KMS-11 (cell line): Measurements from ENCODE around the gene EDN2.

ENCODE experiments used
- H2AFZ ChIP-seq: fragments of 200-600 bp; sonication (generic); 2 replicates; pipeline ENCODE4 v1.6.1; 2016; ENCODE audit warnings: antibody characterized with exemption, mixed run types, low read depth
- H3K27ac ChIP-seq: fragments of 200-600 bp; sonication (generic); 2 replicates; pipeline ENCODE4 v1.6.1; 2016; ENCODE audit warnings: mild to moderate bottlenecking, mixed run types
- H3K27me3 ChIP-seq: fragments of 200-600 bp; sonication (generic); 2 replicates; pipeline ENCODE4 v1.6.1; 2017; ENCODE audit warnings: mild to moderate bottlenecking, low read depth, mixed run types, moderate library complexity; ENCODE audit not compliant: insufficient read depth
- H3K36me3 ChIP-seq: fragments of 200-600 bp; sonication (generic); 2 replicates; pipeline ENCODE4 v1.6.1; 2017; ENCODE audit warnings: mild to moderate bottlenecking, mixed run types; ENCODE audit not compliant: insufficient read depth
- H3K4me1 ChIP-seq: fragments of 200-600 bp; sonication (generic); 2 replicates; pipeline ENCODE4 v1.6.1; 2016; ENCODE audit warnings: mild to moderate bottlenecking, low read depth, mixed run types; ENCODE audit not compliant: poor library complexity, severe bottlenecking
- H3K4me2 ChIP-seq: fragments of 200-600 bp; sonication (generic); 2 replicates; pipeline ENCODE4 v1.7.0; 2016; ENCODE audit warnings: mild to moderate bottlenecking, mixed run types
- H3K4me3 ChIP-seq: fragments of 200-600 bp; sonication (generic); IDR thresholded peaks from 2 replicates; pipeline ENCODE4 v1.6.1; 2017; ENCODE audit warnings: low read depth, low read length, mixed read lengths; ENCODE audit not compliant: insufficient read depth
- H3K79me2 ChIP-seq: fragments of 200-600 bp; sonication (generic); 2 replicates; pipeline ENCODE4 v1.6.1; 2016; ENCODE audit warnings: low read depth, mixed run types; ENCODE audit not compliant: insufficient read depth
- H3K9ac ChIP-seq: fragments of 200-600 bp; sonication (generic); 2 replicates; pipeline ENCODE4 v1.6.1; 2016; ENCODE audit warnings: mild to moderate bottlenecking, mixed run types
- H4K20me1 ChIP-seq: fragments of 200-600 bp; sonication (generic); 2 replicates; pipeline ENCODE4 v1.6.1; 2016; ENCODE audit warnings: mild to moderate bottlenecking, mixed run types; ENCODE audit not compliant: insufficient read depth
- TF ChIP-seq, protein P1 (sequence below): fragments of 200-600 bp; sonication (generic); conservative IDR thresholded peaks from 2 replicates; pipeline ENCODE4 v1.6.1; 2017; ENCODE audit warnings: low read depth, mild to moderate bottlenecking, antibody characterized with exemption, low read length, moderate library complexity, mixed read lengths

EDN2 gene

DNA sequence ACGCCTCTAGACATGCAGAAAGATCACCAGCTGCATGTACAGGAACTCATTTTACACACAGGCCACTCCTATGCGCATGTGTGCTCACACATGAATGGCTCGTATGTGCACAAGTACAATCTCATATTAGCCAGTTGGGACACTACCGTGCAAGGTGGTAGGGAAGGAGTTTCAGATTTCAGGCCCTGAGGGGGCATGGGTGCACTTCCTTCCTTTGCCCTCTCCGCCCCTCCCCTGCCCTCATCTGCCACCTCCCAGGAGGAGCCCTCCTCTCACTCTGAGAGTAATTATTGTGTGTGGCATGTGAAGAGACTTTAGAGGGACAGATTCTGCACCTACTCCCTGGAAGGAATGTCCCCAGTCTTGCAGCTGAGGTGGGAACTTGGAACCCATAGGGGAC, 14.8 kb downstream of the EDN2 start:
- no peaks in the 10 kb centered on the region for H3K79me2 ChIP-seq
- no peak overlapping the region for H3K27ac ChIP-seq
- H3K27me3 ChIP-seq = no peaks in the 10 kb centered on the region
- TF ChIP-seq, protein P1, sequence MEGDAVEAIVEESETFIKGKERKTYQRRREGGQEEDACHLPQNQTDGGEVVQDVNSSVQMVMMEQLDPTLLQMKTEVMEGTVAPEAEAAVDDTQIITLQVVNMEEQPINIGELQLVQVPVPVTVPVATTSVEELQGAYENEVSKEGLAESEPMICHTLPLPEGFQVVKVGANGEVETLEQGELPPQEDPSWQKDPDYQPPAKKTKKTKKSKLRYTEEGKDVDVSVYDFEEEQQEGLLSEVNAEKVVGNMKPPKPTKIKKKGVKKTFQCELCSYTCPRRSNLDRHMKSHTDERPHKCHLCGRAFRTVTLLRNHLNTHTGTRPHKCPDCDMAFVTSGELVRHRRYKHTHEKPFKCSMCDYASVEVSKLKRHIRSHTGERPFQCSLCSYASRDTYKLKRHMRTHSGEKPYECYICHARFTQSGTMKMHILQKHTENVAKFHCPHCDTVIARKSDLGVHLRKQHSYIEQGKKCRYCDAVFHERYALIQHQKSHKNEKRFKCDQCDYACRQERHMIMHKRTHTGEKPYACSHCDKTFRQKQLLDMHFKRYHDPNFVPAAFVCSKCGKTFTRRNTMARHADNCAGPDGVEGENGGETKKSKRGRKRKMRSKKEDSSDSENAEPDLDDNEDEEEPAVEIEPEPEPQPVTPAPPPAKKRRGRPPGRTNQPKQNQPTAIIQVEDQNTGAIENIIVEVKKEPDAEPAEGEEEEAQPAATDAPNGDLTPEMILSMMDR = no peak
- no peak overlapping the region for H2AFZ ChIP-seq
- H3K4me1 ChIP-seq = no peaks in the 10 kb centered on the region
- no peaks in the 10 kb centered on the region for H4K20me1 ChIP-seq
- no peak overlapping the region for H3K4me3 ChIP-seq
- H3K4me2 ChIP-seq = no peak overlapping the region
- no peak overlapping the region for H3K9ac ChIP-seq
- no peaks in the 10 kb centered on the region for H3K36me3 ChIP-seq

- no peak overlapping the region for H3K4me3 ChIP-seq
- H3K27ac ChIP-seq = no peak overlapping the region
- H4K20me1 ChIP-seq = no peaks in the 10 kb centered on the region
- no peak overlapping the region for H3K4me2 ChIP-seq
- no peaks in the 10 kb centered on the region for H3K79me2 ChIP-seq
- no peaks in the 10 kb centered on the region for H3K27me3 ChIP-seq
- H3K4me1 ChIP-seq = no peaks in the 10 kb centered on the region
- TF ChIP-seq, protein P1 = no peak
- no peak overlapping the region for H3K9ac ChIP-seq
- H2AFZ ChIP-seq = no peak overlapping the region
- H3K36me3 ChIP-seq = no peaks in the 10 kb centered on the region
Observed at GRCh38 chr1:41468122-41468762, 16.2 kb downstream of the EDN2 start.

DNA sequence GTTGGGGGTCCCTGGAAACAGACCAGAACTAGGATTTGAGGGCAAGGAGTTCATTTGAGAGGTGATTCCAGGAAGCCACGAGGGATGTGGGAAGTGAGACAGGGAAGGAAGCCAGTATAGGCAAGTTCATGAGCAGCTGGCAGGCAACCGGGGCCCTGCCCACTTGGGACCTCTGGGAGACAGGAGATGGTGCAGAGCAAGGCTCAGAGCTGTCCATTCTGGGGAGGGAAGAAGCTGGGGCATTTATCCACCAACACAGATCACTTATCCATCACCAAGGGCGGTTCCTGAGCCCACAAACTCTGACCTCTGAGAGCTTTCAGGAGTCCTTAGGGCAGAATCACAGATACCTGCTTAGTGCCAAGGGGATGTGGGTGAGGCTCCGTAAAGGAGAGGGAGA, 16.8 kb downstream of the EDN2 start:
- Histone ChIP-seq H3K9ac (no peak overlapping the region), H3K27ac (no peak overlapping the region), H2AFZ (no peak overlapping the region), H3K27me3 (no peaks in the 10 kb centered on the region), H3K4me3 (no peak overlapping the region), H3K79me2 (no peaks in the 10 kb centered on the region), H3K36me3 (no peaks in the 10 kb centered on the region), H3K4me2 (no peak overlapping the region), H3K4me1 (no peaks in the 10 kb centered on the region), H4K20me1 (no peaks in the 10 kb centered on the region)
- TF ChIP-seq, protein P1 = no peak

GRCh38 chr1:41466146-41466545, 18.3 kb downstream of the EDN2 start:
- Histone ChIP-seq H4K20me1 (no peaks in the 10 kb centered on the region), H3K79me2 (no peaks in the 10 kb centered on the region), H2AFZ (no peak overlapping the region), H3K36me3 (no peaks in the 10 kb centered on the region), H3K9ac (no peak overlapping the region), H3K27me3 (no peaks in the 10 kb centered on the region), H3K4me3 (no peak overlapping the region), H3K27ac (no peak overlapping the region), H3K4me2 (no peak overlapping the region), H3K4me1 (no peaks in the 10 kb centered on the region)
- TF ChIP-seq, protein P1 = no peak
